GM19438 (cell line): Measurements from ENCODE around the gene ZNF654.
"Not testable (repeated sequence)": the region's sequence is repeated elsewhere in the genome, so short reads cannot be mapped to it uniquely, and the experiment has no call there.

Source experiments
- ATAC-seq: cut with Tn5 transposase; IDR thresholded peaks from one replicate; pipeline ENCODE4 v1.9.1; 2021; ENCODE audit warnings: low read depth; ENCODE audit not compliant: unreplicated experiment

The ZNF654 gene

DNA sequence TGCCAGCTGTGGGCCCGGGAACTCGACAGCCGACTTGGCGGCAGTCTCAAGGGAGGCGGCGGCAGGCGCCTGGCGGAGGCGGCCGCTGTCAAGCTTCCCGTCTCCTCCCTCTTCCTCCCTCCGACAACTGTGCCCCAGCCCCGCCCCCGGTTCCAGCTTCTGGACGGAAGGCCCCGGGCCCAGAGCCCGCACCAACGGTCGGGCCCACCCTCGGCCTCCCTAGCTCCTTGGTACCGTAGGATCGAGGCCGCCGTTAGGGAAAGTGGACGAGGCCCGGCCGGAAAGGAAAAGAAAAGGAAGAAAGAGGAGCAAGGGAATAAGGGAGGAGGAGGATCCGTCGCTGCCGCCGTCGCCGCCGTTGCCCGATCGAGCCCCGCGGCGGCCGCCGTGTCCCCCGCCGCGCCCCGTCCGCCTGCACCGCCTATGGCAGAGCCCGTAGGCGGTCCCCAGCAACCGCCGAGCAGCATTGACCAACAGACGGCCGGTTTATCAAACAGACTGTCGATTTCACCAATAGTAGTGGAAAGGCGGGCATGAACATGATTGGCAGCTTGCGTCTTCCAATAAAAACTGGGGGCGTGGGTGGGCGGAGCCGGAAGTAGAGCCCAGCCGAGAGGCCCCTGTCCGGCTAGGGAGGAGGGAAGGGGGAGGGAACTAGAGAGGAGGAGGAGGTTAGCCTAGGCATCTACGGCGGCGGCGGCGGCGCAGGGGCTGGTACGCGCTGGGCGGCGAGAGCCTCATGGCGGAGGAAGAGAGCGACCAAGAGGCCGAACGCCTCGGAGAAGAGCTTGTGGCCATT lies at the start of gene ZNF654, which contains the start of gene CGGBP1:
Gene ZNF654 (plus strand): TSS at position 675 of the 799 bp plus-strand sequence. CDS start 65 bp downstream, at position 740.
Gene CGGBP1 (minus strand): TSS at position 425 of the 799 bp plus-strand sequence. CDS start 3,029 bp downstream, outside the sequence.
- peak; percentile 93 for ATAC-seq

GRCh38 chr3:88010810-88011209 lies 48.2 kb upstream of the ZNF654 start:
- no peak for ATAC-seq

GRCh38 chr3:88013592-88013991 lies 45.5 kb upstream of the ZNF654 start:
- no peak for ATAC-seq

DNA sequence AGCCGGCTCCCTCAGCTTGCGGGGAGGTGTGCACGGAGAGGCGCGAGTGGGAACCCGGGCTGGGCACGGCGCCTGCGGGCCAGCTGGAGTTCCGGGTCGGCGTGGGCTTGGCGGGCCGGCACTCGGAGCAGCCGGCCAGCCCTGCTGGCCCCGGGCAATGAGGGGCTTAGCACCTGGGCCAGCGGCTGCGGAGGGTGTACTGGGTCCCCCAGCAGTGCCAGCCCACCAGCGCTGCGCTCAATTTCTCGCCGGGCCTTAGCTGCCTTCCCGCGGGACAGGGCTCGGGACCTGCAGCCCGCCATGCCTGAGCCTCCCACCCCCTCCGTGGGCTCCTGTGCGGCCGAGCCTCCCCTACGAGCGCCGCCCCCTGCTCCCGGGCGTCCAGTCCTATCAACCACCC lies 43.4 kb upstream of the ZNF654 start:
- ATAC-seq: not testable (repeated sequence)

DNA sequence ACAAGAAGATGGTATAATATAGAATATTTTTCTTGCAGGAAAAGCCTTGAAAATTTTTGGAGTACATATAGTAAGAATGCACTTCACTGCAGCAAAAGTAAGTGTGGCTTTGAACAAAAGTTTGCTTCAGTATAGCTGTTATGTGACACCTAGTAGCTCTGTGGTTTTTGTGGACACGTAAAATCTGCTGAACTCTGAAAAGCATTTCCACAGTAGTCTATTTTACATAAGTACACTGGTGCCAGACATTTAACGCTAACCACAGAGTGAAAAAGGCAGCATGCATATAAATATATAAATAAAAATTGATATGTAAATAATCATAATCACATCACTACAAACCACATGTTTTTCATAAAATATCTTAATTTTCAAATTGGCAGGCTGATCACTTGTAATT lies 40.0 kb upstream of the ZNF654 start:
- peak; percentile 99 for ATAC-seq

GRCh38 chr3:88025001-88025552 lies 34.0 kb upstream of the ZNF654 start:
- ATAC-seq: no peak

DNA sequence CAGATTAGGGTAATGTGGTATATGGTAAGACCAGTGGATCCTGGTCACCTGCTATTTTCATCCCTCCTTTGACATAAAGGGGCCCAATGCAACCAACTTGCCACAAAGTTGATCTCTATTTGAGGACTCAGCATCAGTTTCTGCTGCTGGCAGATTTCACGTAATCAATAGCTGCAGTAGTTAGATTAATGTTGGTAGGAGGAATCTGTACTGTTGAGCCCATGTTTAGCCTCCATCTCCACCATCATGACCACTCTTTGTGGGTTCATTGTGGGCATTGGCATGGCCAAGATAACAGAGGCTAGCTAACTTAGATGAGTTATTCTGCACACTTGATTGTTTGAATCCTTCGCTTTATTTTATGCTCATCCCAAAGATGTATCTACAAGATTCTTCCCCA lies 30.2 kb upstream of the ZNF654 start:
- no peak for ATAC-seq

- ATAC-seq: no peak
Measured at GRCh38 chr3:88030210-88030609, 28.8 kb upstream of the ZNF654 start.

DNA sequence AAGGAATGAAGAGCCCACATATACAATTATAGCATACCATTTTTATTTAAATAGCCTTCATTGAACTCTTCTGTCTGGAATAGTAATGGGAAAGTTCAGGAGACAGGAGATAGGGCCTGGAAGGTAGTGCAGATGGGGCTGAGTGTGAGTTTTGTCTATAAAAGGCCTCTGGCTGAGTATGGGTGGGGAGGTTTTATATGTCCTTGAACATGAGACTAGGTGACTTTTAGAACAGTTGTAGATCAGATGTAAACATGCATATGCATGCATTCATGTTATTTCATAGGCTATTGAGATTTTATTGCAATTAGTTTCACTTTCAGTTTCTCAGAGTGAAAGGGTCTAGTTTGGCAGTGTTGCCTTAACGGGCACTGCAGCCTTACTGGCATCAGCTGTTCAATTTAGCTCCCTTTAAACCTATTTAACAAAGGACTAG lies 27.4 kb upstream of the ZNF654 start:
- ATAC-seq: peak; percentile 83

DNA sequence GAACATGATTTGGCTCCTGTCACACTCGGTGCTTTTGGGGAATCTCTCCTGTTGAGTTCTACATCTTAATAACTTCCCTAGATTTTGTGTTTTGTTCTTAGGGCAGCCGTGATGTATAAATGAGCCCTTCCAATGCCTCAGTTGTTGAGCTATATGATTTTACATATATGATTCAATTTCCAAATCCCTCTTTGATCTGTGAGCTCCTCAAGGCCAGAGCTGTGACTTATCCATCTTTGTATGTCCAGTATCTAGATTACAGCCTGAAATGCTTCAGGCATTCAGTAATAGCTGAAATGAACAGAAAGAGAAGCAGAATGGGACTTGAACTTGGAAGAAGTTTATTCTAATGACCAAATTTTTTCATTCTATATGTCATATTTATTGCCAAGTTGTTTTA lies 26.8 kb upstream of the ZNF654 start:
- peak; percentile 32 for ATAC-seq

DNA sequence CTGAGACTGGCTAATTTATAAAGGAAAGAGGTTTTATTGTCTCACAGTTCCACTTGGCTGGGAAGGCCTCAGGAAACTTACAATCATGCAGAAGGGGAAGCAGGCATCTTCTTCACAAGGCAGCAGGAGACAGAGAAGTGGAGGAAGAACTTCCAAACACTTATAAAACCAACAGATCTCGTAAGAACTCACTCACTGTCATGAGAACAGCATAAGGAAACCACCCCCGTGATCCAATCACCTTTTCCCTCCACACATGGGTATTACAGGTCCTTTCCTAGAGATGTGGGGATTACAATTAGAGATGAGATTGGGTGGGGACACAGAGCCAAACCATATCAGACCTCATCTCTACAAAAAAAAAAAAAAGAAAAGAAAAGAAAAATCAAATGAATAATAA lies 26.0 kb upstream of the ZNF654 start:
- ATAC-seq: no peak

- ATAC-seq: no peak
Measured at GRCh38 chr3:88033808-88034207, 25.2 kb upstream of the ZNF654 start.

- no peak for ATAC-seq
Measured at GRCh38 chr3:88034491-88035275, 24.4 kb upstream of the ZNF654 start.

DNA sequence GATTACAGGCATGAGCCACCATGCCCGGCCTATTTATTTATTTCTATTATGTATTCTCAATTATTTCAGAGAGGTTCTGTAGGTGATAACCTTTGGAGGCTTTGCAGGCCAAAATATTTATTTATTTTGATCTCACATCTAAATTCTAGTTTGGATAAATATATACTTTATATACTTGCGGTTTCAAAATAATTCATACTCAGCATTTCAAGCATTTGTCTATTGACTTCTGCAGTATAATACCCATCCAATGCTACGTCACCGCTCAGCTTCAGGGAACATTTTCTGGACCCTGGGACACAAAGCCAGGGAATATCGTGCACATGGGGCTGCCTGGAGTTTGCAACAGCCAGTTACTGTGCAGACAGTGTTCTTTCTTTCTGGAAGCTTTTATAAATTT lies 22.8 kb upstream of the ZNF654 start:
- no peak for ATAC-seq

GRCh38 chr3:88038566-88038965 lies 20.5 kb upstream of the ZNF654 start:
- no peak for ATAC-seq

DNA sequence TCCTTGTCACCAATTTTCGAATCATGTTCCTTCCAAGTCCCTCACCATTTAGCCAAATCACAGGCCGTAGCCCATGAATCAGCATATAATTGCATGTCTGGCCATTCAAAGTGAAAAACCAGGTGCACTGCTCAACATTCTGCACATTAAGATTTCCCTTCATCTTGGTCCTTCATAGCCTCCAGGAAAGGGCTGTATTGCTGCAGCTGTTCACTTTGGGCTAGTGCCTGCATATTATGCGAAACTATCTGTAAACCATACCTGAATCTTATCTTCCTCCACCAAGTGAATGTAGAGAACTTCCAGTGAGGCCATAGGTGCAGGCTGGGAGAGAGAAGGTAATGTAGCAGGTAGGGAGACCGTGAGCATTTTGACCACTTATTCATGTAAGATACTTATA lies 18.5 kb upstream of the ZNF654 start:
- no peak for ATAC-seq

GRCh38 chr3:88041005-88041404 lies 18.1 kb upstream of the ZNF654 start:
- ATAC-seq: no peak

DNA sequence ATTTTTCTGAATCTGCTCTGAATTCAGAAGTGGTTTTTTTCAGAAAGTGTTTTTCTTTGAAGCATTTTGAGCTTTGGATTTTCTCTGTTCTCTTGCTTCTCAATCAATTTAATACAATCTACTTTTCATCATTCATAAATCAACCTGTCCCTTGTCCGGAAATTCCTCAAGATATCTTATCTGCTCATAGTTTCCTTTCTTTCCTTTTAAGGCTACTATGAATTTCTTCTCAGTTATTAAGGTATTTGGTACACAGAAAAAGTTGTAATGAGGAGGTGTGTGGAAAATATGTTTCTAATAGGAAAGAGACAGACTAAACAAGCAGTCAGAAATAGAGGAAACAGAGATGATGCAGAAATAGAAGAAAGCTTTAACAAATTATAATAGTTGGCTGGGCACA lies 14.6 kb upstream of the ZNF654 start:
- no peak for ATAC-seq

- ATAC-seq: no peak
Measured at GRCh38 chr3:88046766-88047165, 12.3 kb upstream of the ZNF654 start.

DNA sequence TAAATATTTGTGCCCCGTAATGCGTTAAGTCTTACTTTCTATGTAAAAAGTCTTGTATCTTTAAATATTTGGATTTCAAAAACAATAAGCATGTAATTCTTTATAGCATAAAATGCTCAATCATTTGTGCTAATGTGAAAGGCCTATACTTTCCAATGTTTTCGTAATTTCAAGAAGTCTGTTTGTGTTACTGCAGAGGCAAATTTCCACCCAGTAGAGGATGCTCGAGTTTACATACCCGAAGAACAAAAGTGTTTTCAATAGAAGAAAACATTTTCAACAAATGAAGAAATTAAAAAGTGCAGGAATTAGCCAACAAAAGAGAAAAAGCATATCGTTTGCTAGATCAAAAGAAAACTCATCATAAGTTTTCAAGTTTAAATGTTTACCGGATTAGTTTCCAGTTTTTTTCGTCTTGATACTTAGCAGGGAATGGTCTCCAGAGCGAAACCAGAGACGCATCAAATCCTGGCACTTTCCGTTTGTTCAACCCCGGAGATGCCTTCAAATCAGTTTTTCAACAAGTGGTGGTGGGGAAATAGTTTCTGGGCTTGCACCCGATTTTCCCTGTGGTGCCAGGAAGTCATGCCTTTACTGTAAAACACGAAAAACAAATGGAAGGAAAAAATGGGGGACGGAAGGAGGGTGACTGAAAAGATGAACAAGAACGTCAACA lies 1.3 kb upstream of the ZNF654 start:
- ATAC-seq: no peak

- no peak for ATAC-seq
Measured at GRCh38 chr3:88058306-88058580, 812 bp upstream of the ZNF654 start.
